Stomach smooth muscle (tissue), 2 donors: Measurements from ENCODE around the gene SLC12A8.
A peak's percentile ranks its signal among the peaks of the same experiment; 100 is the strongest.

Experiments
- H3K27ac ChIP-seq: one replicate; pipeline ENCODE4 v1.7.0; 2013; ENCODE audit warnings: mild to moderate bottlenecking, low read length, inconsistent platforms
- H3K27me3 ChIP-seq, 2 donors: one replicate each; pipeline ENCODE4 v1.7.0; 2013; ENCODE audit warnings: low read length in 2 of 2; ENCODE audit not compliant: insufficient read depth in 2 of 2, control insufficient read depth in 1 of 2
- H3K36me3 ChIP-seq, 2 donors: one replicate each; pipeline ENCODE4 v1.7.0; 2013; ENCODE audit warnings: low read length in 2 of 2; ENCODE audit not compliant: control insufficient read depth in 2 of 2, insufficient read depth in 2 of 2
- H3K4me1 ChIP-seq: one replicate; pipeline ENCODE4 v1.7.0; 2013; ENCODE audit warnings: low read length; ENCODE audit not compliant: control insufficient read depth, insufficient read depth
- H3K4me3 ChIP-seq, 2 donors: one replicate each; pipeline ENCODE4 v1.7.0; 2013; ENCODE audit warnings: low read length in 2 of 2
- H3K9ac ChIP-seq, 2 donors: one replicate each; pipeline ENCODE4 v1.7.0; 2013; ENCODE audit warnings: low read length in 2 of 2, mild to moderate bottlenecking in 1 of 2
- H3K9me3 ChIP-seq, 2 donors: one replicate each; pipeline ENCODE4 v1.7.0; 2013; ENCODE audit warnings: low read length in 2 of 2; ENCODE audit not compliant: control insufficient read depth in 2 of 2
- donor health status: healthy.
- donor health status: Pancreatic carcinoma.

The SLC12A8 gene

GRCh38 chr3:125137358-125138033 lies 75.1 kb downstream of the SLC12A8 start:
- H3K9ac ChIP-seq: no peak overlapping the region
- peaks cover 18% of the 10 kb centered on the region for H3K4me1 ChIP-seq
- H3K4me3 ChIP-seq: no peak overlapping the region
- H3K9me3 ChIP-seq: no peaks in the 10 kb centered on the region
- no peaks in the 10 kb centered on the region for H3K27me3 ChIP-seq
- H3K27ac ChIP-seq: no peak overlapping the region
- no peaks in the 10 kb centered on the region for H3K36me3 ChIP-seq

- Histone ChIP-seq H3K4me1 (peaks cover 13% of the 10 kb centered on the region), H3K27me3 (no peaks in the 10 kb centered on the region), H3K27ac (no peak overlapping the region), H3K36me3 (no peaks in the 10 kb centered on the region), H3K4me3 (no peak overlapping the region), H3K9me3 (no peaks in the 10 kb centered on the region), H3K9ac (no peak overlapping the region)
These were observed 75.6 kb downstream of the SLC12A8 start for GRCh38 chr3:125136966-125137357.

- Histone ChIP-seq H3K27ac (no peak overlapping the region), H3K4me3 (no peak overlapping the region), H3K9me3 (no peaks in the 10 kb centered on the region), H3K36me3 (no peaks in the 10 kb centered on the region), H3K9ac (no peak overlapping the region), H3K27me3 (no peaks in the 10 kb centered on the region), H3K4me1 (peaks cover 13% of the 10 kb centered on the region)
These were observed 76.0 kb downstream of the SLC12A8 start for GRCh38 chr3:125136515-125136914.

GRCh38 chr3:125134952-125135351 lies 77.6 kb downstream of the SLC12A8 start:
- H3K9me3 ChIP-seq: no peaks in the 10 kb centered on the region
- no peak overlapping the region for H3K9ac ChIP-seq
- H3K27ac ChIP-seq: no peak overlapping the region
- H3K27me3 ChIP-seq: no peaks in the 10 kb centered on the region
- H3K4me1 ChIP-seq: peaks cover 4% of the 10 kb centered on the region
- H3K36me3 ChIP-seq: no peaks in the 10 kb centered on the region
- H3K4me3 ChIP-seq: no peak overlapping the region

- Histone ChIP-seq H3K4me1 (peaks cover 16% of the 10 kb centered on the region), H3K4me3 (no peak overlapping the region), H3K9me3 (no peaks in the 10 kb centered on the region), H3K9ac (no peak overlapping the region), H3K27me3 (no peaks in the 10 kb centered on the region), H3K27ac (no peak overlapping the region), H3K36me3 (no peaks in the 10 kb centered on the region)
These were observed 79.7 kb downstream of the SLC12A8 start for GRCh38 chr3:125132815-125133214.

GRCh38 chr3:125129512-125129997 lies 83.0 kb downstream of the SLC12A8 start:
- H3K36me3 ChIP-seq: no peaks in the 10 kb centered on the region
- H3K4me3 ChIP-seq: no peak overlapping the region
- H3K9ac ChIP-seq: no peak overlapping the region
- no peak overlapping the region for H3K27ac ChIP-seq
- H3K27me3 ChIP-seq: no peaks in the 10 kb centered on the region
- peaks cover 14% of the 10 kb centered on the region for H3K4me1 ChIP-seq
- no peaks in the 10 kb centered on the region for H3K9me3 ChIP-seq

GRCh38 chr3:125128861-125129501 lies 83.6 kb downstream of the SLC12A8 start:
- Histone ChIP-seq H3K27ac (peak overlapping the region; percentile 31), H3K4me1 (peaks cover 14% of the 10 kb centered on the region), H3K9me3 (no peaks in the 10 kb centered on the region), H3K27me3 (no peaks in the 10 kb centered on the region), H3K4me3 (no peak overlapping the region), H3K36me3 (no peaks in the 10 kb centered on the region), H3K9ac (no peak overlapping the region)

GRCh38 chr3:125126323-125126722 lies 86.2 kb downstream of the SLC12A8 start:
- H3K4me3 ChIP-seq: no peak overlapping the region
- H3K27ac ChIP-seq: no peak overlapping the region
- H3K27me3 ChIP-seq: no peaks in the 10 kb centered on the region
- H3K4me1 ChIP-seq: peaks cover 12% of the 10 kb centered on the region
- H3K36me3 ChIP-seq: no peaks in the 10 kb centered on the region
- no peak overlapping the region for H3K9ac ChIP-seq
- H3K9me3 ChIP-seq: no peaks in the 10 kb centered on the region

- peaks cover 14% of the 10 kb centered on the region for H3K4me1 ChIP-seq
- H3K27me3 ChIP-seq: no peaks in the 10 kb centered on the region
- no peaks in the 10 kb centered on the region for H3K9me3 ChIP-seq
- H3K27ac ChIP-seq: no peak overlapping the region
- no peak overlapping the region for H3K4me3 ChIP-seq
- no peaks in the 10 kb centered on the region for H3K36me3 ChIP-seq
- H3K9ac ChIP-seq: no peak overlapping the region
These were observed 86.7 kb downstream of the SLC12A8 start for GRCh38 chr3:125125821-125126245.

- no peaks in the 10 kb centered on the region for H3K27me3 ChIP-seq
- H3K9ac ChIP-seq: no peak overlapping the region
- no peak overlapping the region for H3K4me3 ChIP-seq
- no peaks in the 10 kb centered on the region for H3K9me3 ChIP-seq
- no peak overlapping the region for H3K27ac ChIP-seq
- H3K36me3 ChIP-seq: no peaks in the 10 kb centered on the region
- peaks cover 7% of the 10 kb centered on the region for H3K4me1 ChIP-seq
These were observed 88.9 kb downstream of the SLC12A8 start for GRCh38 chr3:125123451-125124305.
